ENCODE measurements around the gene FSTL4.
"Not testable (repeated sequence)": the region's sequence is repeated elsewhere in the genome, so short reads cannot be mapped to it uniquely, and the experiment has no call there.

The FSTL4 gene

GRCh38 chr5:133408322-133408721 is 204.0 kb downstream of the FSTL4 start:
- no peak for DNase-seq (ENCODE audit: extremely low read depth in 1 of 2, low read depth in 1 of 2)

- DNase-seq (ENCODE audit: extremely low read depth in 1 of 2, low read depth in 1 of 2): no peak
Measured at GRCh38 chr5:133406977-133407632, 205.2 kb downstream of the FSTL4 start.

- DNase-seq (ENCODE audit: extremely low read depth in 1 of 2, low read depth in 1 of 2): no peak
Measured at GRCh38 chr5:133406208-133406976, 205.9 kb downstream of the FSTL4 start.

- no peak for DNase-seq (ENCODE audit: extremely low read depth in 1 of 2, low read depth in 1 of 2)
Measured at GRCh38 chr5:133405275-133406034, 206.9 kb downstream of the FSTL4 start.

GRCh38 chr5:133404724-133405123 is 207.6 kb downstream of the FSTL4 start:
- no peak for DNase-seq (ENCODE audit: extremely low read depth in 1 of 2, low read depth in 1 of 2)

GRCh38 chr5:133403741-133404364 is 208.5 kb downstream of the FSTL4 start:
- DNase-seq (ENCODE audit: extremely low read depth in 1 of 2, low read depth in 1 of 2): no peak

GRCh38 chr5:133402775-133403174 is 209.6 kb downstream of the FSTL4 start:
- no peak for DNase-seq (ENCODE audit: extremely low read depth in 1 of 2, low read depth in 1 of 2)

- no peak for DNase-seq (ENCODE audit: extremely low read depth in 1 of 2, low read depth in 1 of 2)
Measured at GRCh38 chr5:133401731-133402347, 210.5 kb downstream of the FSTL4 start.

- DNase-seq (ENCODE audit: extremely low read depth in 1 of 2, low read depth in 1 of 2): no peak
Measured at GRCh38 chr5:133400831-133401351, 211.4 kb downstream of the FSTL4 start.

- DNase-seq (ENCODE audit: extremely low read depth in 1 of 2, low read depth in 1 of 2): no peak
Measured at GRCh38 chr5:133400120-133400519, 212.2 kb downstream of the FSTL4 start.

- no peak for DNase-seq (ENCODE audit: extremely low read depth in 1 of 2, low read depth in 1 of 2)
Measured at GRCh38 chr5:133399247-133399891, 213.0 kb downstream of the FSTL4 start.

GRCh38 chr5:133398646-133399101 is 213.7 kb downstream of the FSTL4 start:
- no peak for DNase-seq (ENCODE audit: extremely low read depth in 1 of 2, low read depth in 1 of 2)

GRCh38 chr5:133397990-133398645 is 214.2 kb downstream of the FSTL4 start:
- no peak for DNase-seq (ENCODE audit: extremely low read depth in 1 of 2, low read depth in 1 of 2)

- DNase-seq (ENCODE audit: extremely low read depth in 1 of 2, low read depth in 1 of 2): no peak
Measured at GRCh38 chr5:133397348-133397747, 215.0 kb downstream of the FSTL4 start.

- DNase-seq (ENCODE audit: extremely low read depth in 1 of 2, low read depth in 1 of 2): no peak
Measured at GRCh38 chr5:133396814-133397213, 215.5 kb downstream of the FSTL4 start.

- no peak for DNase-seq (ENCODE audit: extremely low read depth in 1 of 2, low read depth in 1 of 2)
Measured at GRCh38 chr5:133396187-133396741, 216.1 kb downstream of the FSTL4 start.

- DNase-seq (ENCODE audit: extremely low read depth in 1 of 2, low read depth in 1 of 2): not testable (repeated sequence)
Measured at GRCh38 chr5:133395207-133395606, 217.1 kb downstream of the FSTL4 start.

- DNase-seq (ENCODE audit: extremely low read depth in 1 of 2, low read depth in 1 of 2): not testable (repeated sequence)
Measured at GRCh38 chr5:133394477-133394817, 217.9 kb downstream of the FSTL4 start.

GRCh38 chr5:133393776-133394476 is 218.4 kb downstream of the FSTL4 start:
- DNase-seq (ENCODE audit: extremely low read depth in 1 of 2, low read depth in 1 of 2): no peak

Data from activated CD8-positive, alpha-beta memory T cell treated with anti-CD3 and anti-CD28 coated beads for 1 hour (primary cell).